ENCODE results near the gene E2F2.
A peak's percentile ranks its signal among the peaks of the same experiment; 100 is the strongest.

E2F2 gene

GRCh38 chr1:23561076-23561812 is 30.2 kb upstream of the E2F2 start:
- FAIRE-seq (no peak), DNase-seq (ENCODE audit: insufficient read length) (no peak)
- no peak for TF ChIP-seq POLR2A (IDR thresholded peaks at IDR 0.05; ENCODE audit: low read depth, low read length)
- no peak for TF ChIP-seq TAF1 (IDR thresholded peaks at IDR 0.05; ENCODE audit: borderline replicate concordance, low read depth, low read length)
- no peak for TF ChIP-seq POLR2AphosphoS5 (IDR thresholded peaks at IDR 0.05; ENCODE audit: low read depth, low read length)

GRCh38 chr1:23559985-23560741 is 29.1 kb upstream of the E2F2 start:
- FAIRE-seq (no peak), DNase-seq (ENCODE audit: insufficient read length) (no peak)

DNA sequence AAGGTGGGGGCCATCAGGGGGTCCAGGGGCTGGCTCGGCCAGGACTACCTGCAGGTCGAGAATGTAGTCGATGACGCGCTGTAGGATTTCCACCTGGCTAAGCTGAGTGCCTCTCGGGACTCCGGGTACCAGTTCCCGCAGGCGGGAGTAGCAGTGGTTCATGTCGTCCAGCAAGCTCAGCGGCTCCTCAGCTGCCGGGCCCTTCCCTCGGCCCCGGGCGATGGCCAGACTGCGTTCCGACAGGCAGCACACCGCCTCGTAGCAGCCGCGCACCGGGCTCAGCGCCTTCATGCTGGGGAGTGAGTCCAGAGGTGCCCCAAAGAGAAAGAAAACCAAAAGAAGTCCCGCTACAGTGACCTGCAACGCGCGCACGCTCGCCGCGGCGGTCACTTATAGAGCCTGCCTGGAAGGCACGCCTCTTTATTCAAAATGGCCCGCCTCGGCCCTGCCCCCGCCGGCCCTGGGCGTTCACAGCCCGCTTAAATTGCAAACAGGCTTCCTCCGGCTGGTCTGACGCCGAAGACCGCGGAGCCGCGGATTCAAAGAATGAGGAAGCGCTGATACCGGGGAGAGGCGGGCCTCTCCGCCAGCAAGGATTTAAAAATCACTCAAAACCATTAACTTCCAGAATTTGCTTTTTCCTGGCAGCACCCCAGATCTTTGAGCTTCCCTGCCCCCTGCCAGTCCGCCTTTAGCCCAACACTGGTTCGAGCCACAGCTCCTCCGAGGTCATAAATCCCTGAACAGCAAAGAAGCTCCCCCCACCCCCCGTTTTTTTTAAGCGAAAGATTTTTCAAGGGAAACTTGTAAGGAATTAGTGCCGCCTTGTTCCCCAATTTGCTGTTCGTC is 28.3 kb upstream of the E2F2 start, which contains the start of gene ID3:
ID3 (minus strand) TSS at position 366 of the 849 bp plus-strand sequence; CDS start at position 291, 75 bp downstream.
- FAIRE-seq (peak; percentile 84), DNase-seq (ENCODE audit: insufficient read length) (peak; percentile 73)
- TF ChIP-seq POLR2A (IDR thresholded peaks at IDR 0.05; ENCODE audit: low read depth, low read length) (peak; percentile 98), TAF1 (IDR thresholded peaks at IDR 0.05; ENCODE audit: borderline replicate concordance, low read depth, low read length) (peak; percentile 91), POLR2AphosphoS5 (IDR thresholded peaks at IDR 0.05; ENCODE audit: low read depth, low read length) (peak; percentile 98)

More at GRCh38 chr1:23559985-23560741, 29.1 kb upstream of the E2F2 start:
- TF ChIP-seq POLR2A (IDR thresholded peaks at IDR 0.05; ENCODE audit: low read depth, low read length) = no peak
- TF ChIP-seq POLR2AphosphoS5 (IDR thresholded peaks at IDR 0.05; ENCODE audit: low read depth, low read length) = no peak
- no peak for TF ChIP-seq TAF1 (IDR thresholded peaks at IDR 0.05; ENCODE audit: borderline replicate concordance, low read depth, low read length)

DNA sequence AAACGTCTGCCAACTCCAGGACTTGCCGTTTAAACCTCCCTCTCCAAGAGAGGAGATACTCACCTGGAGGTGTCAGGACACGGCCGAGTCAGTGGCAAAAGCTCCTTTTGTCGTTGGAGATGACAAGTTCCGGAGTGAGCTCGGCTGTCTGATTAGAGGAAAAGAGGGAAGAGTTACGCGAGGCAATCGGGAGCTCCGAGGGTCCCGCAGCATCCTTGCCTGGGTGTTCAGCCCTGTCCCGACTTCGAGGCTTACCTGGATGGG is 27.8 kb upstream of the E2F2 start:
- FAIRE-seq = no peak
- no peak for DNase-seq (ENCODE audit: insufficient read length)
- TF ChIP-seq POLR2A (IDR thresholded peaks at IDR 0.05; ENCODE audit: low read depth, low read length) = no peak
- TF ChIP-seq TAF1 (IDR thresholded peaks at IDR 0.05; ENCODE audit: borderline replicate concordance, low read depth, low read length) = no peak
- no peak for TF ChIP-seq POLR2AphosphoS5 (IDR thresholded peaks at IDR 0.05; ENCODE audit: low read depth, low read length)

GRCh38 chr1:23558140-23558871 is 27.3 kb upstream of the E2F2 start:
- no peak for FAIRE-seq
- TF ChIP-seq TAF1 (IDR thresholded peaks at IDR 0.05; ENCODE audit: borderline replicate concordance, low read depth, low read length) (no peak), POLR2A (IDR thresholded peaks at IDR 0.05; ENCODE audit: low read depth, low read length) (peak; percentile 63; the same call in 1 of the 2 replicates), POLR2AphosphoS5 (IDR thresholded peaks at IDR 0.05; ENCODE audit: low read depth, low read length) (peak; percentile 38; the same call in 1 of the 2 replicates)
- no peak for DNase-seq (ENCODE audit: insufficient read length)

- FAIRE-seq (no peak), DNase-seq (ENCODE audit: insufficient read length) (no peak)
- no peak for TF ChIP-seq POLR2AphosphoS5 (IDR thresholded peaks at IDR 0.05; ENCODE audit: low read depth, low read length)
- TF ChIP-seq TAF1 (IDR thresholded peaks at IDR 0.05; ENCODE audit: borderline replicate concordance, low read depth, low read length) = no peak
- no peak; the same call in 1 of the 2 replicates for TF ChIP-seq POLR2A (IDR thresholded peaks at IDR 0.05; ENCODE audit: low read depth, low read length)
Observed at GRCh38 chr1:23557471-23558124, 26.6 kb upstream of the E2F2 start.

- no peak for DNase-seq (ENCODE audit: insufficient read length)
- TF ChIP-seq TAF1 (IDR thresholded peaks at IDR 0.05; ENCODE audit: borderline replicate concordance, low read depth, low read length) (no peak), POLR2A (IDR thresholded peaks at IDR 0.05; ENCODE audit: low read depth, low read length) (peak; percentile 66), POLR2AphosphoS5 (IDR thresholded peaks at IDR 0.05; ENCODE audit: low read depth, low read length) (peak; percentile 76)
- FAIRE-seq = no peak
Observed at GRCh38 chr1:23556635-23557470, 25.8 kb upstream of the E2F2 start.

DNA sequence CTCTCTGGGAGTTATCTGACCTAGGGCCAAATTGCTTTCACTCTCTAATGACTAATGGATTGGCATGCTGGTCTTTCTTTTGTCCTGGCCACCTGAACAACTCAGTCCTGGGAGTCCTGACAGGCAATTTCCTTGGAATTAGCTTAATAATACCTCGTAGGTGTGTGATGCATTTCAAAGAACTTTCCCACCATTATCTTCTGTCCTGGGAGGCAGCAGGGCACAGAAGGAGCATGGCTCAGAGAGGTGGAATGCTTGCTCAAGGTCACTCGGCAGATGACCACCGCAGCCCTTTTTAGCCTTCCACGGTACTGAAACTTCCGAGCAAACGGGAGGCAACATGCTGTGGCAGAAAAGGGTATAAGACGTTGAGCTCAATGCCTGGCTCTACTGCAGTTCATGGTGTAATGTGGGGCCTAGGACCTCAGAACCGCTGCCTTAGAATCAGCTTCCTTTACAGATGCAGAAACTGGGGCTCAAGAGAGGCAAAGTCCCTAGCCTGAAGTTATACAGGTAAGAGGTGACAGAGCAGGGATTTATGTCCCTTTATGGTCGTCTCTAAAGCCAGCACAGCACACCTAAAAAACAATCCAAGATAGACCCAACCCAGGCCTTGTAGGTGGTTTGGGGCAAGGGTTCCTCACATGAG is 25.1 kb upstream of the E2F2 start:
- no peak for DNase-seq (ENCODE audit: insufficient read length)
- no peak for FAIRE-seq
- TF ChIP-seq TAF1 (IDR thresholded peaks at IDR 0.05; ENCODE audit: borderline replicate concordance, low read depth, low read length) (no peak), POLR2A (IDR thresholded peaks at IDR 0.05; ENCODE audit: low read depth, low read length) (no peak), POLR2AphosphoS5 (IDR thresholded peaks at IDR 0.05; ENCODE audit: low read depth, low read length) (no peak)

GRCh38 chr1:23555270-23555985 is 24.4 kb upstream of the E2F2 start:
- no peak for TF ChIP-seq TAF1 (IDR thresholded peaks at IDR 0.05; ENCODE audit: borderline replicate concordance, low read depth, low read length)
- no peak for TF ChIP-seq POLR2A (IDR thresholded peaks at IDR 0.05; ENCODE audit: low read depth, low read length)
- no peak for TF ChIP-seq POLR2AphosphoS5 (IDR thresholded peaks at IDR 0.05; ENCODE audit: low read depth, low read length)
- DNase-seq (ENCODE audit: insufficient read length) = no peak
- FAIRE-seq = no peak
